K562 (cell line): ENCODE results near the gene PPP6R1. TPM values are rescaled to one million over a fixed set of nuclear protein-coding genes. Genes with fewer than 3 reads are reported as not detected.

Source experiments
- ATF1 ChIP-seq, 2 experiments: fragments of 450-650 bp in 1 of 2; IDR thresholded peaks; 2 replicates each; pipeline ENCODE4 v1.6.1; 2016; ENCODE audit warnings: missing compliant biosample characterization in 1 of 2, missing genetic modification characterization in 1 of 2
- ATF7 ChIP-seq: fragments of 450-650 bp; IDR thresholded peaks from 2 replicates; pipeline ENCODE4 v1.7.1; 2014; ENCODE audit warnings: mild to moderate bottlenecking, moderate library complexity
- HMG20B ChIP-seq: fragments of 250-450 bp; sonication (Bioruptor Pico); IDR thresholded peaks from 2 replicates; pipeline ENCODE4 v1.5.0; 2021; ENCODE audit warnings: mild to moderate bottlenecking
- POLR2B ChIP-seq: fragments of 450-650 bp; IDR thresholded peaks from 2 replicates; pipeline ENCODE4 v1.6.1; 2018; ENCODE audit warnings: low read depth; ENCODE audit not compliant: partially characterized antibody
- ZNF12 ChIP-seq: sonication (generic); formaldehyde crosslinking; IDR thresholded peaks from 2 replicates; pipeline ENCODE4 v1.4.0; 2020; ENCODE audit warnings: mild to moderate bottlenecking, missing genetic modification reagents
- ZNF76 ChIP-seq: fragments of 250-450 bp; sonication (Bioruptor Pico); IDR thresholded peaks from 2 replicates; pipeline ENCODE4 v1.4.0; 2020; ENCODE audit warnings: mild to moderate bottlenecking, moderate library complexity, borderline replicate concordance
- ZNF780A ChIP-seq: fragments of 250-450 bp; sonication (Bioruptor Pico); IDR thresholded peaks from 2 replicates; pipeline ENCODE4 v1.5.0; 2021; ENCODE audit warnings: mild to moderate bottlenecking
- polyA plus RNA-seq, 8 experiments: library from polyadenylated mRNA; depleted of rRNA in 4 of 8; stranded (reverse) in 5 of 8; unstranded in 3 of 8; fragments of >200 nt; fragmentation: Nextera tagmentation in 2 of 8; fragmentation: Illumina TruSeq in 1 of 8; extraction: Ambion mirVana in 2 of 8; extraction: Trizol in 1 of 8; gene quantifications; 2 replicates each; pipeline versions ENCODE4 v1.2.1 to v1.2.3, GENCODE V29; 2011 to 2014; ENCODE audit warnings: inconsistent platforms in 1 of 8, missing spikeins in 1 of 8
- total RNA-seq, 7 experiments: library from RNA; depleted of rRNA in 6 of 7; stranded (reverse); fragments of >200 nt in 6 of 7; fragmentation: Illumina TruSeq in 2 of 7; extraction: Trizol in 2 of 7; gene quantifications; 2 replicates each; pipeline versions ENCODE4 v1.2.1 to v1.2.3, GENCODE V29; 2011 to 2021; ENCODE audit warnings: low replicate concordance in 1 of 7
- TF ChIP-seq, protein P1 (sequence below), 2 experiments: fragments of 200-800 bp in 1 of 2; sonication (Bioruptor generic) in 1 of 2; sonication (generic) in 1 of 2; formaldehyde crosslinking in 1 of 2; IDR thresholded peaks in 1 of 2; conservative IDR thresholded peaks in 1 of 2; 2 replicates each; pipeline versions ENCODE4 v1.5.0 to v1.6.1; 2016 to 2020; ENCODE audit warnings: missing compliant biosample characterization in 1 of 2, missing genetic modification characterization in 1 of 2, missing genetic modification reagents in 1 of 2
- TF ChIP-seq, protein P2 (sequence below), 2 experiments: IDR thresholded peaks; 2 replicates each; pipeline ENCODE4 v1.6.1; 2011; ENCODE audit warnings: borderline replicate concordance in 1 of 2, control low read depth in 1 of 2, low read depth in 1 of 2, low read length in 1 of 2, mild to moderate bottlenecking in 1 of 2, mixed read lengths in 1 of 2, moderate library complexity in 1 of 2; ENCODE audit not compliant: insufficient read depth in 1 of 2, insufficient read length in 1 of 2, poor library complexity in 1 of 2, severe bottlenecking in 1 of 2; ENCODE audit errors: extremely low read depth in 1 of 2
- TF ChIP-seq, protein P3 (sequence below): fragments of 250-450 bp; sonication (Bioruptor Pico); IDR thresholded peaks from 2 replicates; pipeline ENCODE4 v1.5.0; 2021
- TF ChIP-seq, protein P4 (sequence below): sonication (generic); formaldehyde crosslinking; IDR thresholded peaks from 2 replicates; pipeline ENCODE4 v1.8.1; 2023; ENCODE audit warnings: missing genetic modification reagents, mild to moderate bottlenecking, borderline replicate concordance
- TF ChIP-seq, protein P5 (sequence below): sonication (generic); formaldehyde crosslinking; IDR thresholded peaks from 2 replicates; pipeline ENCODE4 v1.8.0; 2022; ENCODE audit warnings: missing genetic modification reagents, mild to moderate bottlenecking, moderate library complexity, borderline replicate concordance
- TF ChIP-seq, protein P6 (sequence below): fragments of 450-650 bp; IDR thresholded peaks from 2 replicates; pipeline ENCODE4 v1.6.1; 2016; ENCODE audit warnings: missing biosample characterization, missing genetic modification characterization

Gene PPP6R1
- total and polyA plus RNA-seq, 9 of the 15 experiments (the other 6 are each of a cell fraction or from before 2014, with no cell fraction given): 0.48 to 135 (median 37.2) TPM

DNA sequence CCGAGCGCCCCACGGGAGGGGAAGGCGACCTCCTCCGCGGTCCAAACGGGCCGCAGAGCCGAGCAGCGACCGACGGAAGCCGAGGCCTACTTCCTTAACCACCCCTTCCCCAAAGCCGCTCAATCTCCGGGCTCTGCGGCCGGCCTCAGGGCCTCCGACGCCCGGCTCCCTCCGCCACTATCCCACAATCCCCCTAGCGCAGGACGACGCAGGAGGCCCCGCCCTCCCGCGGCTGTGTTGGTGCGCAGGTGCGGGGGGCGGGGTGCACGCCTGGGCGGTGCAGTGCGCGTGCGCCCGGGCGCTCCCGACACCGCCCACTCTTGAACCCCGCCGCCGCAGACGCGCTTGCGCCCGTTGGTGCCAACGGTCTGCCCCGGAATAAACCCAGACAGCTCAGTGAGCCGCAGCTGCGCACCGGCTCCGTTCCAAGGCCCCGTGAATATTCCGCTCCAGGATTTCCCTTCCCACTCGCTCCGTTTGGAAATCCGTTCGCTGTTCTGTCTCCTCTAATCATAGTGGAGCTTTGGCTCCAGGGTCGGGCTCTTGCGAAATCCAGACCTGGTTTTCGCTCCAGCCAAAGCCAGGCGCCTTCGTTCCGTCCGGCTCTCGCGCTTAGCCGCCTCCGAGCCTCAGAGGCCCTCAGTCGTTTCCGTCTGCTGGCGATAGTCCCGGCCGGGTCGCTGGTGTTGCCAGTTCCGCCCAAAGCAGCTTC, at the start of gene PPP6R1 (continued):
- TF ChIP-seq, protein P1, sequence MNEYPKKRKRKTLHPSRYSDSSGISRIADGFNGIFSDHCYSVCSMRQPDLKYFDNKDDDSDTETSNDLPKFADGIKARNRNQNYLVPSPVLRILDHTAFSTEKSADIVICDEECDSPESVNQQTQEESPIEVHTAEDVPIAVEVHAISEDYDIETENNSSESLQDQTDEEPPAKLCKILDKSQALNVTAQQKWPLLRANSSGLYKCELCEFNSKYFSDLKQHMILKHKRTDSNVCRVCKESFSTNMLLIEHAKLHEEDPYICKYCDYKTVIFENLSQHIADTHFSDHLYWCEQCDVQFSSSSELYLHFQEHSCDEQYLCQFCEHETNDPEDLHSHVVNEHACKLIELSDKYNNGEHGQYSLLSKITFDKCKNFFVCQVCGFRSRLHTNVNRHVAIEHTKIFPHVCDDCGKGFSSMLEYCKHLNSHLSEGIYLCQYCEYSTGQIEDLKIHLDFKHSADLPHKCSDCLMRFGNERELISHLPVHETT (CRISPR knock-in tag; conservative IDR thresholded peaks at IDR 0.05 in 1 of 2, IDR thresholded peaks at IDR 0.05 in 1 of 2): peak in 1 of 2 experiments; percentile 95; a peak in 2 of 4 replicates
- TF ChIP-seq, protein P2, sequence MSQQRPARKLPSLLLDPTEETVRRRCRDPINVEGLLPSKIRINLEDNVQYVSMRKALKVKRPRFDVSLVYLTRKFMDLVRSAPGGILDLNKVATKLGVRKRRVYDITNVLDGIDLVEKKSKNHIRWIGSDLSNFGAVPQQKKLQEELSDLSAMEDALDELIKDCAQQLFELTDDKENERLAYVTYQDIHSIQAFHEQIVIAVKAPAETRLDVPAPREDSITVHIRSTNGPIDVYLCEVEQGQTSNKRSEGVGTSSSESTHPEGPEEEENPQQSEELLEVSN (IDR thresholded peaks at IDR 0.05; ENCODE audit: borderline replicate concordance in 1 of 2, extremely low read depth in 1 of 2, insufficient read depth in 1 of 2, insufficient read length in 1 of 2, low read depth in 1 of 2, low read length in 1 of 2, poor library complexity in 1 of 2, severe bottlenecking in 1 of 2): peak in 1 of 2 experiments; percentile 82
- TF ChIP-seq, protein P3, sequence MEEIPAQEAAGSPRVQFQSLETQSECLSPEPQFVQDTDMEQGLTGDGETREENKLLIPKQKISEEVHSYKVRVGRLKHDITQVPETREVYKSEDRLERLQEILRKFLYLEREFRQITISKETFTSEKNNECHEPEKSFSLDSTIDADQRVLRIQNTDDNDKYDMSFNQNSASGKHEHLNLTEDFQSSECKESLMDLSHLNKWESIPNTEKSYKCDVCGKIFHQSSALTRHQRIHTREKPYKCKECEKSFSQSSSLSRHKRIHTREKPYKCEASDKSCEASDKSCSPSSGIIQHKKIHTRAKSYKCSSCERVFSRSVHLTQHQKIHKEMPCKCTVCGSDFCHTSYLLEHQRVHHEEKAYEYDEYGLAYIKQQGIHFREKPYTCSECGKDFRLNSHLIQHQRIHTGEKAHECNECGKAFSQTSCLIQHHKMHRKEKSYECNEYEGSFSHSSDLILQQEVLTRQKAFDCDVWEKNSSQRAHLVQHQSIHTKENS (CRISPR knock-in tag): no peak
- TF ChIP-seq, protein P4, sequence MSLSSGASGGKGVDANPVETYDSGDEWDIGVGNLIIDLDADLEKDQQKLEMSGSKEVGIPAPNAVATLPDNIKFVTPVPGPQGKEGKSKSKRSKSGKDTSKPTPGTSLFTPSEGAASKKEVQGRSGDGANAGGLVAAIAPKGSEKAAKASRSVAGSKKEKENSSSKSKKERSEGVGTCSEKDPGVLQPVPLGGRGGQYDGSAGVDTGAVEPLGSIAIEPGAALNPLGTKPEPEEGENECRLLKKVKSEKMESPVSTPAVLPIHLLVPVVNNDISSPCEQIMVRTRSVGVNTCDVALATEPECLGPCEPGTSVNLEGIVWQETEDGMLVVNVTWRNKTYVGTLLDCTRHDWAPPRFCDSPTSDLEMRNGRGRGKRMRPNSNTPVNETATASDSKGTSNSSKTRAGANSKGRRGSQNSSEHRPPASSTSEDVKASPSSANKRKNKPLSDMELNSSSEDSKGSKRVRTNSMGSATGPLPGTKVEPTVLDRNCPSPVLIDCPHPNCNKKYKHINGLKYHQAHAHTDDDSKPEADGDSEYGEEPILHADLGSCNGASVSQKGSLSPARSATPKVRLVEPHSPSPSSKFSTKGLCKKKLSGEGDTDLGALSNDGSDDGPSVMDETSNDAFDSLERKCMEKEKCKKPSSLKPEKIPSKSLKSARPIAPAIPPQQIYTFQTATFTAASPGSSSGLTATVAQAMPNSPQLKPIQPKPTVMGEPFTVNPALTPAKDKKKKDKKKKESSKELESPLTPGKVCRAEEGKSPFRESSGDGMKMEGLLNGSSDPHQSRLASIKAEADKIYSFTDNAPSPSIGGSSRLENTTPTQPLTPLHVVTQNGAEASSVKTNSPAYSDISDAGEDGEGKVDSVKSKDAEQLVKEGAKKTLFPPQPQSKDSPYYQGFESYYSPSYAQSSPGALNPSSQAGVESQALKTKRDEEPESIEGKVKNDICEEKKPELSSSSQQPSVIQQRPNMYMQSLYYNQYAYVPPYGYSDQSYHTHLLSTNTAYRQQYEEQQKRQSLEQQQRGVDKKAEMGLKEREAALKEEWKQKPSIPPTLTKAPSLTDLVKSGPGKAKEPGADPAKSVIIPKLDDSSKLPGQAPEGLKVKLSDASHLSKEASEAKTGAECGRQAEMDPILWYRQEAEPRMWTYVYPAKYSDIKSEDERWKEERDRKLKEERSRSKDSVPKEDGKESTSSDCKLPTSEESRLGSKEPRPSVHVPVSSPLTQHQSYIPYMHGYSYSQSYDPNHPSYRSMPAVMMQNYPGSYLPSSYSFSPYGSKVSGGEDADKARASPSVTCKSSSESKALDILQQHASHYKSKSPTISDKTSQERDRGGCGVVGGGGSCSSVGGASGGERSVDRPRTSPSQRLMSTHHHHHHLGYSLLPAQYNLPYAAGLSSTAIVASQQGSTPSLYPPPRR: 0 out of 2 replicates have a peak, but pooled peaks have one; percentile 32
- TF ChIP-seq POLR2B (peak; percentile 82), ZNF12 (CRISPR knock-in tag) (0 out of 2 replicates have a peak, but pooled peaks have one; percentile 57), ATF7 (peak; percentile 96), ZNF780A (CRISPR knock-in tag) (no peak), ATF1 (CRISPR knock-in tag; IDR thresholded peaks at IDR 0.05) (0 out of 2 replicates have a peak, but pooled peaks have one; percentile 15), ATF1 (tag; IDR thresholded peaks at IDR 0.05) (peak; percentile 89), ZNF76 (peak; percentile 94), HMG20B (no peak)
- TF ChIP-seq, protein P5, sequence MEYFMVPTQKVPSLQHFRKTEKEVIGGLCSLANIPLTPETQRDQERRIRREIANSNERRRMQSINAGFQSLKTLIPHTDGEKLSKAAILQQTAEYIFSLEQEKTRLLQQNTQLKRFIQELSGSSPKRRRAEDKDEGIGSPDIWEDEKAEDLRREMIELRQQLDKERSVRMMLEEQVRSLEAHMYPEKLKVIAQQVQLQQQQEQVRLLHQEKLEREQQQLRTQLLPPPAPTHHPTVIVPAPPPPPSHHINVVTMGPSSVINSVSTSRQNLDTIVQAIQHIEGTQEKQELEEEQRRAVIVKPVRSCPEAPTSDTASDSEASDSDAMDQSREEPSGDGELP (CRISPR knock-in tag): peak; percentile 98
- TF ChIP-seq, protein P6, sequence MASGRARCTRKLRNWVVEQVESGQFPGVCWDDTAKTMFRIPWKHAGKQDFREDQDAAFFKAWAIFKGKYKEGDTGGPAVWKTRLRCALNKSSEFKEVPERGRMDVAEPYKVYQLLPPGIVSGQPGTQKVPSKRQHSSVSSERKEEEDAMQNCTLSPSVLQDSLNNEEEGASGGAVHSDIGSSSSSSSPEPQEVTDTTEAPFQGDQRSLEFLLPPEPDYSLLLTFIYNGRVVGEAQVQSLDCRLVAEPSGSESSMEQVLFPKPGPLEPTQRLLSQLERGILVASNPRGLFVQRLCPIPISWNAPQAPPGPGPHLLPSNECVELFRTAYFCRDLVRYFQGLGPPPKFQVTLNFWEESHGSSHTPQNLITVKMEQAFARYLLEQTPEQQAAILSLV: peak; percentile 64
